IPS-18c (cell line): ENCODE data around the gene SEPTIN5.

ENCODE experiments used
- H3K4me3 ChIP-seq: 2 replicates; pipeline ENCODE4 v1.7.0; 2013; ENCODE audit warnings: low read depth, mild to moderate bottlenecking, low read length, moderate library complexity; ENCODE audit not compliant: insufficient read depth
- H3K9me3 ChIP-seq: one replicate; pipeline ENCODE4 v1.6.1; 2013; ENCODE audit warnings: mild to moderate bottlenecking, low read length, moderate library complexity; ENCODE audit not compliant: control insufficient read depth, insufficient read depth

The SEPTIN5 gene

DNA sequence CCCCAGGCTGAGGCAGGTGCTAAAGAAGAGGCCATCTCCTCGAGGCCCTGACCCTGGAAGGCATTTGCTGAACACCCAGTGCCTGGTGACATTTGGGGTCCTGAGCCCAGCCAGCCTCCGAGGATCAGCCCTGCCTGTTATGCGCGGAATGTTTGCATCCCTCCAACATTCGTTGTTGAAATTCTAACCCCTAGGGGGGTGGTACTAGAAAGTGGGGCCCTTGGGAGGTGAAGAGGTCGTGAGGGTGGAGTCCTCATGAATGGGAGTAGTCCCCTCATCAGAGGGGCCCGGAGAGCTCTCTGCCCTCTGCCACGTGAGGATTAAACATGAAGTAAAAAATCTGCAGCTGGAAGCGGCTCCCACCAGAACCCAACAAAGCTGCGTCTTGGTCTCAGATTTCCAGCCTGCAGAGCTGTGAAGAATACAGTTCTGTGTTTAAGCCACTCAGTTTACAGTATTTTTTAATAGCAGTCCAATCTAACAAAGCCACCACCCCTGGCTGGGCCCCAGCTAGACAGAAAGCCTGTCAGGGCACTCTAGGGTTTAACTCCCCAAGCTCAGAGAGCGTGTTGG is 35.3 kb upstream of the SEPTIN5 start:
- H3K4me3 ChIP-seq, result no peak overlapping the region
- no peaks in the 10 kb centered on the region for H3K9me3 ChIP-seq

DNA sequence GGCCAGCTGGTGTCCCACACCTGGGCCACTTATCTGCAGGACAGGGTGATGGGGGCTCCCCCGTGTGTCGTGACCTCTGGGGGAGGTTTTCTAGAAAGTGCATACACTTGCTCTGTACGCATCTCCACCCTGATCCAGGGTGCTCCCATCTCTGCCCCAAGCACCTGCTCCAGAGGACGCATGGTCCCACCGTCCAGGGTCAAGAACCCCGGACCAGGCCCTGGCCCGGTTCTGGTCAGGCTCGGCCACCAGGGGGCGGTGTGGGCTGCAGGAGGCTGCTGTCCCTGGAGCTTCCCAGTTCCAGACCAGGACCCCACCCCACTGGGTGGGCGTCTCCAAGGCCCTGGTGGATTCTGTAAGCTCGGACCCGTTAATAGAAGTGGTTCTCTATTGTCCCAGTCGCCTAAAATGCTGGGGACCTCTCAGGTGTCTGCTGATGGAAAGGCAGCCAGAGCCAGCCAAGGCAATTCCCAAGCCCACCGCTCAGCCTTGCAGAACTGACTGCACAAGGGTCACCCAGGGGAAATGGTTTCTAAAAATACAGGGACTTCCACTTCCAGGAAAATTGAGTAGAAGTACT is 34.7 kb upstream of the SEPTIN5 start:
- no peak overlapping the region for H3K4me3 ChIP-seq
- H3K9me3 ChIP-seq, result no peaks in the 10 kb centered on the region

DNA sequence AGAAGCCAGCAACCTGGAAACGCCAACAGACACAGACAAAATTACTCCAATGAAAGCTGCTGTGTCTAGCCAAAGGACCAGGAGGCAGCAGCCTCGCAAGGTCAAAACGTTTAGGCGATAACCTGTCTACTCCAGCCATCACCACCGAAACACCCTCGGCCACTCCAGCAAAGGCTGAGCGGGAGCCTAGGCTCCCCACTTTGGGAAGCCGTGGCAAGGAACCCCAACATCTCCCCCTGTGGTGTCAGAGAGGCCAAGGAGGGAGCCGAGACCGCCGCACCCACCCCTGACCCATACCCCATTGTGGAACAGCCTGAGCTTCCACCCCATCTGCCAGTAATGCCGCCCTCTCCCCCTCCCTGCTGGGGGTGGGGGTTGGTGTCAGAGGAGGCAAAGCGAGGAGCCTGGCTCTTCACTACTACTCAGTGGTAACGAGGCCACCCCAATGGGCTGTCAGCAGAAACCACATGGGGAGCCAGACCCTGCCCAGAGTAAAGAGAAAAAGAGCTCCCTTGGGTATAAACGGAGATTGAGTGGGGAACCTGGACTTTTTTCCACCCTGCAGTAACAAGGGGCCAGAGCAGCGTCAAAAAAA is 33.9 kb upstream of the SEPTIN5 start:
- Histone ChIP-seq H3K4me3 (no peak overlapping the region), H3K9me3 (no peaks in the 10 kb centered on the region)

DNA sequence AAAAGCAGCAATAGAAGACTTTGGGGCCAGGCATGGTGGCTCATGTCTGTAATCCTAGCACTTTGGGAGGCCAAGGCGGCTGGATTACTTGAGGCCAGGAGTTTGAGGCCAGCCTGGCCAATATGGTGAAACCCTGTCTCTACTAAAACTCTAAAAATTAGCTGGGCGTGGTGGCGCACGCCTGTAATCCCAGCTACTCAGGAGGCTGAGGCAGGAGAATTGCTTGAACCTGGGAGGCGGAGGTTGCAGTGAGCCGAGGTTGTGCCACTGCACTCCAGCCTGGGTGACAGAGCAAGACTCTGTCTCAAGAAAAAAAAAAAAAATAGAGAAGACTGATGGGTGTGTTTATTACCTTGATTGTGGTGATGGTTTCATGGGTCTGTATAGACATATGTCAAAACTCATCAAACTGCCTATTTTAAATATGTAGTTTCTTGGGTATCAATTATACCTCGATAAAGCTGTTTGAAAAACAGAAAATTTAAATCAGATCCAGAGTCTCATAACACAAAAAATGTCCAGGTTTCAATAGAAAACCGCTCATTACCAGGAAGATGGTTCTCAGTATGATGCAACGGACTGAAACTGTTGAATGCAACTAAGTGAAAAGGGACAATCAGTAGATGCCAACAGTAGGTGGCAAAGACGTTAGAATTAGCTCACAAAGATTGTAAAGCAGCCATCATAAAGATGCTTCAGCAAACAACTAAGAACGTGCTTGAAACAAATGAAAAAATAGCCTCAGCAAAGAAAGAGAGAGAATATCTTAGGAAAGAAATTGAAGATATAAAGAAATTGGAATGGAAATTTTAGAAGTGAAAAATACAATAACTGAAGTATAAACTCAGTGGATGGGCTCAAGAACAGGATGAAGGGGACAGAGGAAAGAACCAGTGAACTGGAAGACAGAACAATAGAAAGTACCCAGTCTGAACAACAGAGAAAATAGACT is 33.1 kb upstream of the SEPTIN5 start:
- Histone ChIP-seq H3K4me3 (no peak overlapping the region), H3K9me3 (no peaks in the 10 kb centered on the region)

DNA sequence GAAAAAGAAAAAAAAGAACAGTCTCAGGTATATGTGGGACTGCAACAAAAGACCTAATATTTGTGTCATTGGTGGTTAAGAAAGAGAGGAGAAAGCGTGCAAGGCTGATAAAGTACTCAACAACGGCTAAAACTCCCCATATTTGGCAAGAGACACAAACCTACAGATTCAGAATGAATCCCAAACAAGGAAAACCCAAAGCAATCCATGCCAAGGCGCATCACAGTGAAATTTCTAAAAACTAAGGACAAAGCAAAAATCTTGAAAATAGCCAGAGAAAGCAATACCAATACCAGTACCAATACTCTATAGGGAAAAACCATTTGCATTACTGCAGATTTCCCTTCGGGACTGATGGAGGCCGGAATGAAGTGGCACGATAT is 32.4 kb upstream of the SEPTIN5 start:
- H3K9me3 ChIP-seq, result no peaks in the 10 kb centered on the region
- no peak overlapping the region for H3K4me3 ChIP-seq

DNA sequence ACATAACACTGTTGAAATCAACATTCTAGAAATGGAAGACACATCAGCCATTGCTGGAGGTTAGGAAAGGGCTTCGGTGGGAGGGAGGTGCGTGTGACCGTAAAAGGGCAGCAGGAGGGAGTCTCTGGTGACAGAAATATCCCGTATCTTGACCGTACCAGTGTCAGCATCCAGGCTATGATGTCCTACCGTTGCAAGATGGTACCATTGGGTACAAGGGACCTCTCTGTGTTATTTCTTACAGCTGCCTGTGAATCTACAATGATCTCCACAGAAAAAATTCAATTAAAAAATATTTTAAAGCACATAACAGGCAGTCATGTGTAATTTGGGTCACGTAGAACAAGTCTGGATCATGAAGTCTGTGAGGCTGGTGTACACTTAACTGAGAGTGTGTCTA is 27.4 kb upstream of the SEPTIN5 start:
- Histone ChIP-seq H3K4me3 (no peak overlapping the region), H3K9me3 (no peaks in the 10 kb centered on the region)

DNA sequence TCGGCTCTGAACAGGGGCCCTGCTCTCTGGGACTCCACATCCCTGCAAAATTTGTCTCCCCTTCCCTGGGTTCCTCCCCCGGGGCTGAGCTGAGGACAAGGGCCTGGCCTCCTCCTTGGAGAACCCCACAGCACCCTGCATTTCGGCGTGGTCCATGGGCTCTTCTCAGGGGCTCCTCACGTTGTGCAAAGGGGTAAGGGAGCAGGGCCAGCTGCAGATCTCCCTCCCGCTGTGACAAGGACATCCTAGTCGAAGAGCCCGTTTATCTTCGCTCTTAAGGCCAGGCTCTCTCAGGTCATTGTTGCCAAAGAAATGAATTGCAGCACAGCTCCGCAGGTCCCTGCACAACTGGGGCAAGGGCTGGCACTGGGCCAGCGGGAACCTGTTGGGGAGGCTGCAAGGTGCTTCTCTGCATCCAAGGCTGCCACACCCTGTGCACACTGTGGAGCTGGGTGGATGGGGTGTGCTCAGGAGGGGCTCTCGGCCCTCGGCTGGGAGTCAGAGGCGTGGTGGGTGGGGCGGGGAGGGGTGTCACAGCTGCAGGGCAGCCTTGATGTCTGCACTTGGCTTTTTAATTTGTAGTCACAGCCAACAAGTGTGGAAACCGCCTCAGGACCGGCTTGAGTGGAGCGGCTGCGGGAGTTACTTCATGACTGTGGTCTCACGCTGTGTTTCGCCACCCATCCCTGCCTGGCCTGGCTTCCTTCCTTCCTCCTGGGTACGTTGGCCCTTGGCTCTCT is 26.6 kb upstream of the SEPTIN5 start:
- no peaks in the 10 kb centered on the region for H3K9me3 ChIP-seq
- H3K4me3 ChIP-seq, result no peak overlapping the region

DNA sequence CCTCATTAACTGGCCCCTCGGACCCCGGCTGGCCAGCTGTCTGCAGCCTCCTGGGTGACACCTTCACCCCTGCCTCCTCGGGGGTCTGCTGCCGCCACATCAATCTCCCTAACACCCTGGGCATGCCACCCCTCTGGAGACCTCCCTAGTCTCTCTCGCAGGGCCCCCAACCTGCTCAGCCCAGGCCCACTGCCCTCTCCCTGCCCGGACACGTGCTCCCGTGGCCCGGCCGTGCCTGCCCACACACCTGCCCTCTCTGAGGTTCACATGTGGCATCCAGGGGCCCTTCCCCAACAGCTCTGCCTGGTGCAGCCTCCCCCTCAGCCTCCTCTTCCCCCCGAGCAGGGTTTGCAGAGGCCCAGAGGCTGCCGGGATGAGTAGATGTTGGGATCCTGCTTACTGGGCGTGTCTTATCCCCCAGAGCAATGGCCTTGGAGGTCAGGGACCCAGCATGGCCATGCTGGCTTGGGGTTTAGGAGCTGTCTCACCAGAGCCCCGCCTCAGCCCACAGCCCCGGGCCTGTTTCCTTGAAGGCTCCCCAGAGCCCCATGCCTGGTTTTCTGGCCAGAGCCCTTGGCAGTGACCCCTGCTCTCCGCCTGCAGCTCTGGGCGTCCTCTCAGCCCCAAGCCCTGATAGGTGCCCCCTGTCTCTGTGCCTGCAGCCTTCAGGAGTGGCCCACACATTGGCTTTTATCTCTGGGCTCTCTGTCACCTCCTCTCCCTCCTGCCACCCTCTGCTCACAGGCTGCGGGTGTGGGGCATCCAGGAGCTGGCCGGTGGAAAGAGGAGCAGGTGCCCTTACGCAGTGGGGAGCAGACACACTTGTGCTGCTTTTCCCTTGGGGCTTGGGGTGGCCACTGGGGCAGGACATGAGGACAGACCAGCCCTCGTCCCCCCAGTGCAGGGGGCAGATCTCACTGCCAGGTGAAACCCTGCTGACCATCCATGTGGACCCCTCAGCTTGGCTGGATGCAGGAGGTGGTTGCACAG is 25.7 kb upstream of the SEPTIN5 start:
- Histone ChIP-seq H3K4me3 (no peak overlapping the region), H3K9me3 (no peaks in the 10 kb centered on the region)

DNA sequence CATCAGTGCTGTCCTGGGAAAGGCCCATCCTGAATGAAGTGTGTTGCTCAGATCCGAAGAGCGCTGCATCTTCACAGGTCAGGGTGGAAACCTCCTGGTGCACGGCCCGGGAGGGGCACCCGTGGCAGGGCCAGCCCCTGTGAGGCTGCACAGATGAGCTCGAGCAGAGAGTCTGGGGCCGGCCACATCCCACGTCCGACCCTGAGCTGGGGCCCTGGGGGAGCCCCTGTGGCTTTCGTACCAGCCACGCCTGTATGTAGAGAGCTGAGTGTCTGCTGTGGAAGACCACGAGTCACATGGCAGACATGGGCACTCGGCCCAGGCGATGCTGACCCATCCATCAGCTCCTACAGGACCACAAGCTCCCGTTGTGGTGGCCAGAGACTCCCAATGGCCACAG is 24.9 kb upstream of the SEPTIN5 start:
- Histone ChIP-seq H3K9me3 (no peaks in the 10 kb centered on the region), H3K4me3 (no peak overlapping the region)

DNA sequence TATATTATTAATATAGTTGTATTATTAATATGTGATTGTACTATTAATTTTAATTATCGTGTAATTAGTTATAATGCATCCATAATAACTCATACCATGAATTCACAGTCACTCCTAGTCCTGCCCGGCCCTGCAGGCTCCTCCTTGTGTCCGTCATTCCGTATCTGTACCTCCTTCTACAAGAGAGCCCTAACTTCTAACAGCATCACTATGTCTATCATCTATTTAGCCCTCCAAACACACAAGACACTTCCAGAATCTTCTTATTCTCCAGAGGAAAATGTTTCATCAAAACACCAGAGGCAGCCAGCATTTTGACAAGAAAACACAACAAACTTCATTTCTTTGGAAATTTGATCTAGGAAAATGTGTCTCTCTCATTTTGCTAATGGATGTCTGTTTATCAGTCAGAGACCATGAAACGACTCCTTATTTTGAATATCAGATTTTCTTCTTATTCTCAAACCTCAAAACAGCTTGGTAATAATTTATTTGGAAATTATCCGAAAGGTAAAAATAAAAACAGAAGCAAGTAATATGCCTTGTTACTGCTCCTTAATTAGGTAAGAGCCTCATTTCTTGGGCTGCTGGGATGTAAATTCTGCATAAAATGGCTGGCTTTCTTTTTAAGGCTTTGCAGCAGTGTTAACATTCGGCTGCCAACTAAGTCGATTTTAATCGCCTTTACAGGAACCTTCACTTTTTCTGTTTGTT is 23.1 kb upstream of the SEPTIN5 start:
- peaks cover 2% of the 10 kb centered on the region for H3K9me3 ChIP-seq
- no peak overlapping the region for H3K4me3 ChIP-seq

DNA sequence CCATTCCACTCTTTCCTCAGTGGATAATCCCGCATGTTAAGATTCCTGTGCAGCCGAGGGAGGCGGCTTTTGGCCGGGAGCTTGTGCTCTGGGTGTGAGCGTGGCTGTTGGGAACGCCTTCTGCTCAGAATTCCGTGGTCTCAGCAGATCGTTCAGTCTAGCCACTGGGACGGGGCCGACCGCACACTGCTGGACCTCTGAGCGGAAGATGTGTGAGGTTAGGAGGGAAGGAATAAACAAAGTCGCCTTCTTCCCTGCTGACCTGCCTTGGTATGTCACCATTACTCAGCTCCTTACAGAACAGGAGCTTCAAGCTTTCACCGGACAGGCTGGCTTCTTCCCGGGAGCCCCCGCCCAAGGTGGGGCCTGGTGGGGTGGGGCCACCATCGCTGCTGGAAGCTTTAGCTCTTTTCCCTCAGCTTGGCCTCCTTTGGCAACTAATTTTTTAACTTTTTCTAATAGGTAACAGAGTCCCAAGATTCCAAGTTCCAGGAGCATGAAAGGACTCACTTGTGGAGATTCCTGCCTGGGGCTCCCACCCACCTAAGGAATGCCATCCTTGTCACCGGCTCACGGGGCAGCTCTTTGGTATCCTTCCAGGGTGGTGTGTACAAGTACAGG is 22.5 kb upstream of the SEPTIN5 start:
- H3K9me3 ChIP-seq, result peaks cover 2% of the 10 kb centered on the region
- no peak overlapping the region for H3K4me3 ChIP-seq

DNA sequence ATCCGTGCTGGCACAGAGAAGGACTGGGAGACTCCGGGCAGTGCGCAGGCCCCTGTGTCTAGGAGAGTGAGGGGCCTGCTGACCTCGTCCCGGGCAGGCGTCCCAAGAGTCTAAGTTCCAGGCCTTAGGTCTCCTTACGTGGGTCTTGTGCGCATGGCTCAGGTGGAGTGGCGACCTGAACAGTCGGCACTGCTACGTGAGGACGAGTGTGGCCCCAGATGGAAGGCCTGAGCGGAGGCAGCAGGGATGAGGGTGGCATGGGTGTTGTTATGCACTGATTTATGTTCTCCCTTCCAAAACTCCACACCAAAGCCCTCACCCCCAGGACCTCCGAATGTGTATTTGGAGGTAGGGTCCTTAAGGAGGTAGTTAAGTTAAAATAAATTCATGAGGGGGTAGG is 20.7 kb upstream of the SEPTIN5 start:
- H3K4me3 ChIP-seq, result no peak overlapping the region
- H3K9me3 ChIP-seq, result peaks cover 2% of the 10 kb centered on the region

DNA sequence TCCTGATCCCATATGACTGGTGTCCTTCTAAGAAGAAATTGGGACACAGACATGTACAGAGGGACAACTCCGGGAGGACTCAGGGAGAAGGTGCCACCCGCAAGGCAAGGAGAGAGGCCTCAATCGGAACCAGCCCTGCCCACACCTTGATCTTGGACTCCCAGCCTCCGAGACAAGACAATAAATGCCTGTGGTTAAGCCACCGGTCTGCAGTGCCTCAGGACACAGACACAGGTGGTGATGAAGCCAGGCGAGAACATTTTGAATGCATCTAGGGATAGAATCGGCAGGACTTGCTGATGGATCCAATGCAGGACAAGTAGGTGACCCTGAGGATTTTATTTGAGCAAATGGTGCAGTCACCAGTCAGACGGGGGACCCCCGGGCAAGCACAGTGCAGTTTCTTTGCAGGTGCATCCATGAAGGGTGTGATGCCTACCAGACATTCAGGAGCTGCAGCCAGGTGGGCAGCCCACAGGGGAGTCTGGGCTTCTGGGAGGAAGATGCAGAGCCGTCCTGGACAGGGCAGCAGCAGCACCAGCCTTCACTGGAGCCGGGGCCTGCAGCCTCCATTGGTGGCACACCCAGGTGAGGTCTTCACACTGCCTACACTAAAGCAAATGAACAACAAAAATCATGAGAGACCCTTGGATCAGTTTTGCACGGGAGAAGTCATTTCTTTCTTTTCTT is 20.2 kb upstream of the SEPTIN5 start:
- H3K9me3 ChIP-seq, result peaks cover 2% of the 10 kb centered on the region
- H3K4me3 ChIP-seq, result no peak overlapping the region

DNA sequence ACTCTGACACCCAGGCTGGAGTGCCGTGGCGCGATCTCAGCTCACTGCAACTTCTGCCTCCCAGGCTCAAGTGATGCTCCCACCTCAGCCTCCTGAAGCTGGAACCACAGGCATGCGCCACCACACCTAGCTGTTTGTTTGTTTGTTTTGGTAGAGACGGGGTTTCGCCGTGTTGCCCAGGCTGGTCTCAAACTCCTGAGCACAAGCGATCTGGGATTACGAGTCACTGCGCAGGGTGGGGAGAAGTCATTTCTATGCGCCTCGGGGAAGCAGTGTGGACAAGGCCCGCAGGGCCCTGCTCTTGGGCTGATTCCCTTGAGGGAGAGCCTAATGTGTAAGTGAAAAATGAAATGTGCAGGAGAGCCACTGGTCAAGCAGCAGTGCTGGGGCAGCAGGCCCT is 19.6 kb upstream of the SEPTIN5 start:
- Histone ChIP-seq H3K9me3 (peaks cover 2% of the 10 kb centered on the region), H3K4me3 (no peak overlapping the region)
